H9 (cell line): Measurements from ENCODE around the gene CD1B. TPM values are rescaled to one million over a fixed set of nuclear protein-coding genes. Genes with fewer than 3 reads are reported as not detected.

Experiments used
- DNase-seq: peaks from one replicate; pipeline ENCODE4 v3.0.0-alpha.2; 2017
- H2AFZ ChIP-seq: one replicate; pipeline ENCODE4 v1.6.1; 2013; ENCODE audit warnings: mild to moderate bottlenecking, low read length, control low read depth, moderate library complexity
- H2AK5ac ChIP-seq: 2 replicates; pipeline ENCODE4 v1.6.1; 2013; ENCODE audit warnings: low read length, control low read depth, mixed read lengths; ENCODE audit not compliant: insufficient read length
- H2BK120ac ChIP-seq: one replicate; pipeline ENCODE4 v1.6.1; 2013; ENCODE audit warnings: low read depth, mild to moderate bottlenecking, low read length, control low read depth, inconsistent platforms; ENCODE audit not compliant: poor library complexity, severe bottlenecking
- H2BK12ac ChIP-seq: 2 replicates; pipeline ENCODE4 v1.6.1; 2013; ENCODE audit warnings: low read length, control low read depth, mixed read lengths, low read depth; ENCODE audit not compliant: insufficient read length
- H2BK15ac ChIP-seq: 2 replicates; pipeline ENCODE4 v1.6.1; 2013; ENCODE audit warnings: low read depth, low read length, control low read depth
- H2BK20ac ChIP-seq: one replicate; pipeline ENCODE4 v1.6.1; 2013; ENCODE audit warnings: low read depth, mild to moderate bottlenecking, low read length, control low read depth, inconsistent platforms; ENCODE audit not compliant: poor library complexity, severe bottlenecking
- H2BK5ac ChIP-seq: 2 replicates; pipeline ENCODE4 v1.6.1; 2013; ENCODE audit warnings: low read length, control low read depth, mixed read lengths; ENCODE audit not compliant: insufficient read length
- H3K14ac ChIP-seq: 2 replicates; pipeline ENCODE4 v1.6.1; 2013; ENCODE audit warnings: low read length, control low read depth; ENCODE audit not compliant: insufficient read depth
- H3K18ac ChIP-seq: 2 replicates; pipeline ENCODE4 v1.6.1; 2013; ENCODE audit warnings: low read depth, mild to moderate bottlenecking, mixed read lengths, low read length, control low read depth; ENCODE audit not compliant: insufficient read length
- H3K23ac ChIP-seq: 2 replicates; pipeline ENCODE4 v1.6.1; 2013; ENCODE audit warnings: low read length, control low read depth, mixed read lengths, low read depth; ENCODE audit not compliant: insufficient read length
- H3K23me2 ChIP-seq: 2 replicates; pipeline ENCODE4 v1.6.1; 2013; ENCODE audit warnings: low read depth, mild to moderate bottlenecking, mixed read lengths, low read length, control low read depth; ENCODE audit not compliant: insufficient read length, poor library complexity, severe bottlenecking
- H3K27ac ChIP-seq: 2 replicates; pipeline ENCODE4 v1.5.1; 2013; ENCODE audit warnings: low read length, control low read depth, mixed read lengths, low read depth; ENCODE audit not compliant: insufficient read length
- H3K27me3 ChIP-seq: 2 replicates; pipeline ENCODE4 v1.6.1; 2013; ENCODE audit warnings: low read length, control low read depth, inconsistent platforms; ENCODE audit not compliant: insufficient read depth
- H3K4ac ChIP-seq: 2 replicates; pipeline ENCODE4 v1.6.1; 2013; ENCODE audit warnings: low read depth, mild to moderate bottlenecking, control low read depth, inconsistent platforms, low read length, moderate library complexity
- H3K4me1 ChIP-seq: 2 replicates; pipeline ENCODE4 v1.6.1; 2013; ENCODE audit warnings: low read length, control low read depth, inconsistent platforms; ENCODE audit not compliant: insufficient read depth
- H3K4me2 ChIP-seq: 2 replicates; pipeline ENCODE4 v1.6.1; 2013; ENCODE audit warnings: low read length, control low read depth, mixed read lengths; ENCODE audit not compliant: insufficient read length, insufficient read depth
- H3K56ac ChIP-seq: 2 replicates; pipeline ENCODE4 v1.6.1; 2013; ENCODE audit warnings: low read depth, mild to moderate bottlenecking, mixed read lengths, low read length, control low read depth; ENCODE audit not compliant: insufficient read length
- H3K79me1 ChIP-seq: 2 replicates; pipeline ENCODE4 v1.6.1; 2013; ENCODE audit warnings: low read depth, mild to moderate bottlenecking, moderate library complexity, low read length, control low read depth, inconsistent platforms; ENCODE audit not compliant: insufficient read depth, poor library complexity, severe bottlenecking
- H3K79me2 ChIP-seq: 2 replicates; pipeline ENCODE4 v1.6.1; 2013; ENCODE audit warnings: low read length, control low read depth, inconsistent platforms; ENCODE audit not compliant: insufficient read depth
- H3K9ac ChIP-seq: 2 replicates; pipeline ENCODE4 v1.6.1; 2013; ENCODE audit warnings: low read length, control low read depth, mixed read lengths; ENCODE audit not compliant: insufficient read length; ENCODE audit errors: extremely low read depth
- H3K9me3 ChIP-seq: one replicate; pipeline ENCODE4 v1.6.1; 2013; ENCODE audit warnings: low read depth, low read length, inconsistent platforms; ENCODE audit not compliant: control insufficient read depth
- H3T11ph ChIP-seq: one replicate; pipeline ENCODE4 v1.6.1; 2013; ENCODE audit warnings: mild to moderate bottlenecking, low read length, control low read depth, inconsistent platforms
- H4K20me1 ChIP-seq: one replicate; pipeline ENCODE4 v1.6.1; 2013; ENCODE audit not compliant: control insufficient read depth, insufficient read length, insufficient read depth
- H4K5ac ChIP-seq: 2 replicates; pipeline ENCODE4 v1.6.1; 2013; ENCODE audit warnings: low read depth, mild to moderate bottlenecking, mixed read lengths, low read length, control low read depth; ENCODE audit not compliant: insufficient read length
- H4K8ac ChIP-seq: replicated peaks from 2 replicates; pipeline ENCODE4 v1.6.1; 2013; ENCODE audit warnings: low read length, control low read depth, mixed read lengths, low read depth; ENCODE audit not compliant: insufficient read length
- H4K91ac ChIP-seq: 2 replicates; pipeline ENCODE4 v1.6.1; 2013; ENCODE audit warnings: low read depth, mild to moderate bottlenecking, moderate library complexity, mixed read lengths, low read length, control low read depth; ENCODE audit not compliant: insufficient read length
- H3K27ac Mint-ChIP-seq, 3 experiments: 2 replicates in 2 of 3; 3 replicates in 1 of 3; pipeline ENCODE4 v1.8.0; 2020 to 2021; ENCODE audit warnings: mixed read lengths in 3 of 3, mild to moderate bottlenecking in 1 of 3, moderate library complexity in 1 of 3
- H3K27me3 Mint-ChIP-seq: 2 replicates; pipeline ENCODE4 v1.8.0; 2021; ENCODE audit warnings: low read depth, mild to moderate bottlenecking, moderate library complexity, mixed read lengths
- H3K36me3 Mint-ChIP-seq, 3 experiments: 2 replicates in 2 of 3; 3 replicates in 1 of 3; pipeline ENCODE4 v1.8.0; 2020 to 2021; ENCODE audit warnings: low read depth in 3 of 3, mixed read lengths in 3 of 3; ENCODE audit not compliant: insufficient read depth in 1 of 3
- H3K4me1 Mint-ChIP-seq, 2 experiments: 2 replicates each; pipeline ENCODE4 v1.8.0; 2020; ENCODE audit warnings: mixed read lengths in 2 of 2
- H3K4me3 Mint-ChIP-seq, 2 experiments: 2 replicates in 1 of 2; 3 replicates in 1 of 2; pipeline ENCODE4 v1.8.0; 2020 to 2021; ENCODE audit warnings: mild to moderate bottlenecking in 2 of 2, mixed read lengths in 2 of 2, moderate library complexity in 1 of 2
- H3K9me3 Mint-ChIP-seq, 2 experiments: 2 replicates in 1 of 2; 3 replicates in 1 of 2; pipeline ENCODE4 v1.8.0; 2020; ENCODE audit warnings: mild to moderate bottlenecking in 2 of 2, mixed read lengths in 2 of 2, moderate library complexity in 1 of 2
- WGBS: extraction: QIAGEN DNeasy Blood & Tissue Kit; methylation state at CpG from one replicate; pipeline ENCODE4 v1.1.7; 2013; ENCODE audit warnings: missing lambda C conversion rate, low lambda C conversion rate, mixed read lengths; ENCODE audit not compliant: insufficient read length; ENCODE audit errors: extremely low coverage; 5-methylcytosine and 5-hydroxymethylcytosine counted together
- total RNA-seq: library from RNA; stranded (reverse); gene quantifications from 2 replicates; pipeline ENCODE4 v1.2.1, GENCODE V29; 2021
- TF ChIP-seq, protein P1 (sequence below): fragments of 200-600 bp; sonication (generic); conservative IDR thresholded peaks from 3 replicates; pipeline ENCODE4 v1.8.0; 2021; ENCODE audit warnings: antibody characterized with exemption, mild to moderate bottlenecking

The CD1B gene
- total RNA-seq, 1 experiment from 2014 or later, result not detected

- Mint-ChIP-seq H3K9me3 (peaks cover 8 to 11% of the 10 kb centered on the region in 2 experiments), H3K4me3 (no peak overlapping the region), H3K27me3 (no peaks in the 10 kb centered on the region; the same call in 1 of the 2 replicates), H3K4me1 (peaks cover 5 to 6% of the 10 kb centered on the region in 2 experiments; a peak in 3 of 4 replicates), H3K27ac (no peak overlapping the region; a peak in 1 of 7 replicates), H3K36me3 (peaks cover 0 to 10% (median 2%) of the 10 kb centered on the region in 3 experiments; a peak in 4 of 7 replicates)
- Histone ChIP-seq H4K5ac (no peak overlapping the region), H3K4ac (no peak overlapping the region), H3K18ac (no peak overlapping the region), H2AFZ (no peak overlapping the region), H2BK12ac (no peak overlapping the region), H2BK5ac (no peak overlapping the region), H2BK20ac (no peak overlapping the region), H3K56ac (no peak overlapping the region), H3K9me3 (no peaks in the 10 kb centered on the region), H3K4me2 (no peak overlapping the region), H3K79me2 (no peaks in the 10 kb centered on the region), H3K14ac (no peak overlapping the region), H3K27me3 (no peaks in the 10 kb centered on the region), H2AK5ac (no peak overlapping the region), H3T11ph (no peak overlapping the region), H3K27ac (no peak overlapping the region), H3K4me1 (no peaks in the 10 kb centered on the region), H3K23me2 (no peaks in the 10 kb centered on the region), H4K91ac (no peak overlapping the region), H2BK15ac (no peak overlapping the region), H3K9ac (no peak overlapping the region), H2BK120ac (no peak overlapping the region), H3K23ac (no peak overlapping the region), H4K20me1 (no peaks in the 10 kb centered on the region), H3K79me1 (no peaks in the 10 kb centered on the region), H4K8ac (no peak overlapping the region)
- no peak for DNase-seq
- TF ChIP-seq, protein P1, sequence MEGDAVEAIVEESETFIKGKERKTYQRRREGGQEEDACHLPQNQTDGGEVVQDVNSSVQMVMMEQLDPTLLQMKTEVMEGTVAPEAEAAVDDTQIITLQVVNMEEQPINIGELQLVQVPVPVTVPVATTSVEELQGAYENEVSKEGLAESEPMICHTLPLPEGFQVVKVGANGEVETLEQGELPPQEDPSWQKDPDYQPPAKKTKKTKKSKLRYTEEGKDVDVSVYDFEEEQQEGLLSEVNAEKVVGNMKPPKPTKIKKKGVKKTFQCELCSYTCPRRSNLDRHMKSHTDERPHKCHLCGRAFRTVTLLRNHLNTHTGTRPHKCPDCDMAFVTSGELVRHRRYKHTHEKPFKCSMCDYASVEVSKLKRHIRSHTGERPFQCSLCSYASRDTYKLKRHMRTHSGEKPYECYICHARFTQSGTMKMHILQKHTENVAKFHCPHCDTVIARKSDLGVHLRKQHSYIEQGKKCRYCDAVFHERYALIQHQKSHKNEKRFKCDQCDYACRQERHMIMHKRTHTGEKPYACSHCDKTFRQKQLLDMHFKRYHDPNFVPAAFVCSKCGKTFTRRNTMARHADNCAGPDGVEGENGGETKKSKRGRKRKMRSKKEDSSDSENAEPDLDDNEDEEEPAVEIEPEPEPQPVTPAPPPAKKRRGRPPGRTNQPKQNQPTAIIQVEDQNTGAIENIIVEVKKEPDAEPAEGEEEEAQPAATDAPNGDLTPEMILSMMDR, result no peak
- no CpG with 5 or more reads among the region's 4 CpGs for WGBS
Observed at GRCh38 chr1:158286487-158286886, 44.8 kb downstream of the CD1B start.
